HG02642 (cell line): ENCODE data around the gene RLIM.

ENCODE experiments used
- ATAC-seq: cut with Tn5 transposase; IDR thresholded peaks from one replicate; pipeline ENCODE4 v1.9.1; 2021; ENCODE audit warnings: mild to moderate bottlenecking; ENCODE audit not compliant: unreplicated experiment, poor library complexity

The RLIM gene

GRCh38 chrX:74536832-74537371 lies 77.5 kb downstream of the RLIM start:
- peak; percentile 29 for ATAC-seq

- ATAC-seq, result peak; percentile 74
Observed at GRCh38 chrX:74536152-74536831, 78.1 kb downstream of the RLIM start.

- peak; percentile 32 for ATAC-seq
Observed at GRCh38 chrX:74535408-74536151, 78.8 kb downstream of the RLIM start.
